ENCODE measurements around the gene HERC3. TPM values are rescaled to one million over a fixed set of nuclear protein-coding genes. Genes with fewer than 3 reads are reported as not detected.
A peak's percentile ranks its signal among the peaks of the same experiment; 100 is the strongest.

HERC3 gene
- total RNA-seq, 2 experiments from 2014 or later: 59.7 to 66.4 TPM

- Mint-ChIP-seq H3K9me3 (no peaks in the 10 kb centered on the region), H3K36me3 (ENCODE audit: low read depth) (peaks cover 16% of the 10 kb centered on the region), H3K27ac (no peak overlapping the region), H3K4me3 (no peak overlapping the region), H3K4me1 (ENCODE audit: low read depth) (peaks cover 3% of the 10 kb centered on the region), H3K27me3 (no peaks in the 10 kb centered on the region)
- intact Hi-C loops (cut with micrococcal nuclease): no loop called here
- DNase-seq (no peak), ATAC-seq (no peak)
- no peak for TF ChIP-seq CTCF (IDR thresholded peaks at IDR 0.05)
- ChIA-PET CTCF (interaction anchor here (1.1 to 5.5 kb wide), 6 partner anchors 8 to 363 kb away, joined by 4 to 46 read pairs (median 6); no protein-coding TSS in a partner anchor), POLR2A (no interaction called here)
Observed at GRCh38 chr4:88660446-88661294, 68.4 kb downstream of the HERC3 start.

GRCh38 chr4:88661739-88662138 is 69.5 kb downstream of the HERC3 start:
- Mint-ChIP-seq H3K4me3 (no peak overlapping the region), H3K27me3 (no peaks in the 10 kb centered on the region), H3K27ac (no peak overlapping the region), H3K36me3 (ENCODE audit: low read depth) (peaks cover 9% of the 10 kb centered on the region), H3K9me3 (no peaks in the 10 kb centered on the region), H3K4me1 (ENCODE audit: low read depth) (peaks cover 3% of the 10 kb centered on the region)
- intact Hi-C loops (cut with micrococcal nuclease): no loop called here
- ATAC-seq: no peak
- CTCF ChIA-PET: interaction anchor here (1.1 to 5.5 kb wide), 5 partner anchors 9 to 362 kb away, joined by 4 to 46 read pairs (median 5); no protein-coding TSS in a partner anchor
- DNase-seq: no peak
- POLR2A ChIA-PET: no interaction called here
- TF ChIP-seq CTCF (IDR thresholded peaks at IDR 0.05): no peak

GRCh38 chr4:88672987-88673386 is 80.7 kb downstream of the HERC3 start:
- ChIA-PET CTCF (interaction anchor here (0.7 to 1.9 kb wide), 16 partner anchors 10 to 447 kb away, joined by 3 to 9 read pairs (median 4); no protein-coding TSS in a partner anchor), POLR2A (no interaction called here)
- peak; percentile 57 for TF ChIP-seq CTCF (IDR thresholded peaks at IDR 0.05)
- intact Hi-C loops (cut with micrococcal nuclease): loop anchor here (10.0 kb wide), 1 partner anchor 352 kb away; no protein-coding TSS in a partner anchor
- no peaks in the 10 kb centered on the region for H3K9me3 Mint-ChIP-seq
- H3K36me3 Mint-ChIP-seq (ENCODE audit: low read depth): peaks cover 21% of the 10 kb centered on the region
- H3K27ac Mint-ChIP-seq: no peak overlapping the region
- DNase-seq (peak; percentile 48), ATAC-seq (peak; percentile 62)
- H3K27me3 Mint-ChIP-seq: no peaks in the 10 kb centered on the region
- peaks cover 7% of the 10 kb centered on the region for H3K4me1 Mint-ChIP-seq (ENCODE audit: low read depth)
- no peak overlapping the region for H3K4me3 Mint-ChIP-seq

GRCh38 chr4:88673886-88674285 is 81.6 kb downstream of the HERC3 start:
- Mint-ChIP-seq H3K27ac (no peak overlapping the region), H3K27me3 (no peaks in the 10 kb centered on the region)

More at GRCh38 chr4:88673886-88674285, 81.6 kb downstream of the HERC3 start:
- no peak overlapping the region for H3K4me3 Mint-ChIP-seq
- DNase-seq (no peak), ATAC-seq (no peak)
- peaks cover 25% of the 10 kb centered on the region for H3K36me3 Mint-ChIP-seq (ENCODE audit: low read depth)
- H3K9me3 Mint-ChIP-seq: no peaks in the 10 kb centered on the region
- H3K4me1 Mint-ChIP-seq (ENCODE audit: low read depth): peaks cover 7% of the 10 kb centered on the region
- intact Hi-C loops (cut with micrococcal nuclease): loop anchor here (10.0 kb wide), 1 partner anchor 351 kb away; no protein-coding TSS in a partner anchor
- no peak for TF ChIP-seq CTCF (IDR thresholded peaks at IDR 0.05)
- CTCF ChIA-PET: interaction anchor here (0.8 to 1.9 kb wide), 11 partner anchors 11 to 448 kb away, joined by 3 to 9 read pairs (median 4); no protein-coding TSS in a partner anchor
- POLR2A ChIA-PET: no interaction called here
